ENCODE results near the gene UNC13A.
"Not testable (repeated sequence)": the region's sequence is repeated elsewhere in the genome, so short reads cannot be mapped to it uniquely, and the experiment has no call there.

UNC13A gene

DNA sequence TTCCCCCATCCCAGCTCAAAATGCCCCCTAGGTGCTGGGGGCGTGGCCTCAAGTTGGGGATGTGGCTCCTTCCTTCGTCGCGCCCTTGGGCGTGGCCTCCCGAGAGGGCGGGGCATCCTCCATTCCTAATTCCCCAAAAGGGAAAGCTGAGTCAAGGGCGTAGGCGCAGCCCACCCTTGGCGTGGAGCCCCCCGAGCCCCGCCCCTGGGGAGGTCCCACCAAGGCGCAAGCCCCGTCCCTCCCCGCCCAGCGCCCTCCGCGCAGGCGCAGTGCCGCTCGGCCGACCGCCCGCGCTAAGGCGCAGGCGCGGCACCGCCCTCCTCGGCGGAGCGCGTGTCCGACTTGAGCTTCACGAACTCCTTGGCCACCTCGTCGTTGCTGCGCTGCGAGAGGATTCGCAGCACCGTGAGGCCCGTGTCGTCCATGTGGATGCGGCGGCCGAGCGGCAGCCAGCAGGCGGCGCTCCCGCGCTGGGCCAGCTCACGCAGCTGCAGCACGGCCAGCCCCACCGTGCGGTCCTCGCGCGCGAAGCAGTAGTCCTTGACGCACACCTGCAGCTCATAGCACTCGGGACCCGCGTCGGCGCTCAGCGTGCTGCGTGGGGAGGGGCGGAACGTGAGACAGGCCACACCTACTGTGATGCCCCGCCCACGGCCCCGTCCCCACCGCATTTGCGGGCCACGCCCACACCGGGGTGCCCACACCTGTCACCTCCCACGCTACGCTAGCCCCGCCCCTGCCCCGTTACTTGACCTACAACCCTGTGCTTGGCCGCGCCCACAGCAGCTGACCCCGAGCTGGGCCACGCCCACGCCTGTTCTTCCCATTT lies 82.2 kb downstream of the UNC13A start:
- peak; percentile 59 to 72 for DNase-seq (ENCODE audit: low read depth in 1 of 2, low spot score in 1 of 2)

GRCh38 chr19:17605117-17605516 lies 83.0 kb downstream of the UNC13A start:
- DNase-seq (ENCODE audit: low read depth in 1 of 2, low spot score in 1 of 2): no peak

GRCh38 chr19:17604372-17605025 lies 83.7 kb downstream of the UNC13A start:
- DNase-seq (ENCODE audit: low read depth in 1 of 2, low spot score in 1 of 2): no peak

DNA sequence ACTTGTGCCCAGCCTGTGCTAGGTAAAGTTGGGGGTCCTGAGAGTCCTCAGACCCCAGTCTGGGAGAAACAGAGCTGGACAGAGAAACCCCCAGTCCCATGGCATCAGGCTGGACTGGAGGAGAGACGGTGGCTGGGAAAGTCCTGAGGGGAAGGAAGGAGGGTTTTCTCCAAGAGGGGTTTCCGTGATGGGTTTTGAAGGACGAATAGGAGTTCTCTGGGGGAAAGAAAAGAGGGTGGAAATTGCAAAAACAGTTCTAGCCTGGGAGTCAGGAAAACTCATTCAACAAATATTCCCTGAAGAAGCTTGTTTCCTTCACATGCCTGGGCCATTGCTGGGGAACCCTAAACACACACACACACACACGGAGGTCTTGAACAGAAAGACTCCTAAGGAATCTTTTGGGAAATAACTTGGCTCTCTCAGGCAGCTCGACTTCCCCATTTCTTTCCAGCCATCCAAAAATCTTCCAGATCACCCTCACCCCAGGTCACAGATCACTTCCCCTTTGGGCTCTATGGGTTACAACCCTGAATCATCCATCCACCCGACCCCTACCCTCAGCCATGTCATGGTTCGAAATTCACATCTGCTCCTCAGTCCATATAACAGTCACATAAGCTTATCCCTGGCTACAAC lies 85.2 kb downstream of the UNC13A start:
- DNase-seq (ENCODE audit: low read depth in 1 of 2, low spot score in 1 of 2): no peak

GRCh38 chr19:17602217-17602616 lies 85.9 kb downstream of the UNC13A start:
- no peak for DNase-seq (ENCODE audit: low read depth in 1 of 2, low spot score in 1 of 2)

- DNase-seq (ENCODE audit: low read depth in 1 of 2, low spot score in 1 of 2): no peak
Measured at GRCh38 chr19:17601683-17602082, 86.5 kb downstream of the UNC13A start.

DNA sequence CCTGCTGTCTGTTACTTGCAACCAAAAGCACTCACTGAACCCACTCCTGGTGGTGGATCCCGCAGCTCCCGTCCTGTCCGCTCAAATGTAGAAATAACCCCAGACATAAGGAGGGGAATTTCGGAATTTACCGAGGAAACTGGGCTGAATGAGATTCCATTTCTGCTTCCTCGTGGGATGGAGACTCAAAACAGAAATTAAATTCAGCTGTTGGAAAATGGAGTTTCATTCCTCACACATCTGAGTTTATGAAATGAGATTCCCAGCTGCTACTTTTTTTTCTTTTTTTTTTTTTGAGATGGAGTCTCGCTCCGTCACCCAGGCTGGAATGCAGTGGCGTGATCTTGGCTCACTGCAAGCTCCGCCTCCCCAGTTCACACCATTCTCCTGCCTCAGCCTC lies 88.4 kb downstream of the UNC13A start:
- DNase-seq (ENCODE audit: low read depth in 1 of 2, low spot score in 1 of 2): no peak

DNA sequence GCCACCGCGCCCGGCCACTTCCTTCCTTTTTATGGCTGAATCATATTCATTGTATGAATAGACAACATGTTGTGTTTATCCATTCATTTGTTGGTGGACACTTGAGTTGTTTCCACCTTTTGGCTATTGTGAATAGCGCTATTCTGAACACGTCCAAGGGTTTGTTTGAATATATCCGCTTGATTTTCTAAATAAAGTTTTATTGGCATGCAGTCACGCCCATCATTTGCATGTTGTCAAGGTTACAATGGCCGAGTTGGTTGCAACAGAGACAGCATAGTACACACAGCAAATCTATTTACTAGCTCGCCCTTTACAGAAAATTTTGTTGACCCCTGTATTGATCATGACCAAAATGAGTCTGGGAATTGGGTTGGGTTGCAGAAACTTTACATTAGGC lies 89.2 kb downstream of the UNC13A start:
- DNase-seq (ENCODE audit: low read depth in 1 of 2, low spot score in 1 of 2): no peak

GRCh38 chr19:17598063-17598462 lies 90.1 kb downstream of the UNC13A start:
- DNase-seq (ENCODE audit: low read depth in 1 of 2, low spot score in 1 of 2): not testable (repeated sequence)

- not testable (repeated sequence) for DNase-seq (ENCODE audit: low read depth in 1 of 2, low spot score in 1 of 2)
Measured at GRCh38 chr19:17594296-17594695, 93.9 kb downstream of the UNC13A start.

DNA sequence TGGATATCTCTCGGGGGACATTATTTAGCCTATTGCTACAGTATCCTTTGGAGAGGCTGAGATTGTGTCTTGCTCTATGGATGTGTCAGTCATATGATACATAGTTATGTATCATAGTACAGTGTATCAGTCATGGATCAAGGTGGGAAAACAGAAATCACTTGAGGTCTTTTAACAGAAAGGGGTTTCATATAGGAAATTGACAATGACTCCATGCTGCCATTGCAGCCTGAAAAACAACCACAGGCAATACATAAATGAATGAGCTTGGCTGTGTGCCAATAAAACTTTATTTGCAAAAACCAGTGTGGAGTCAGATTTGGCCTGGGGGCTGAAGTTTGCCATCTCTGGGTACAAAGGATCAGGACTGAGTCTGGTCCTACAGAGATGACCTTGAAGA lies 97.3 kb downstream of the UNC13A start:
- DNase-seq (ENCODE audit: low read depth in 1 of 2, low spot score in 1 of 2): no peak

DNA sequence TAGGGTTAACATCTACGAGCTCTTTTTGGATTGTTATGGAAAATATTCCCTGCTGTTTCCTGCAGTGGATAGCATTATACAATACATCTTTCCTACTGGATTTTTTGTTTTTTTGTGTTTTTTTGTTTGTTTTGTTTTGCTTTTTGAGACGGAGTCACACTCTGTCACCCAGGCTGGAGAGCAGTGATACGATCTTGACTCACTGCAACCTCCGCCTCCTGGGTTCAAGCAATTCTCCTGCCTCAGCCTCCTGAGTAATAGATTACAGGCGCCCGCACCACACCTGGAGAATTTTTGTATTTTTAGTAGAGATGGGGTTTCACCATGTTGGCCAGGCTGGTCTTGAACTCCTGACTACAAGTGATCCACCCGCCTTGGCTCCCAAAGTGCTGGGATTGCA lies 102.8 kb downstream of the UNC13A start:
- DNase-seq (ENCODE audit: low read depth in 1 of 2, low spot score in 1 of 2): not testable (repeated sequence)

DNA sequence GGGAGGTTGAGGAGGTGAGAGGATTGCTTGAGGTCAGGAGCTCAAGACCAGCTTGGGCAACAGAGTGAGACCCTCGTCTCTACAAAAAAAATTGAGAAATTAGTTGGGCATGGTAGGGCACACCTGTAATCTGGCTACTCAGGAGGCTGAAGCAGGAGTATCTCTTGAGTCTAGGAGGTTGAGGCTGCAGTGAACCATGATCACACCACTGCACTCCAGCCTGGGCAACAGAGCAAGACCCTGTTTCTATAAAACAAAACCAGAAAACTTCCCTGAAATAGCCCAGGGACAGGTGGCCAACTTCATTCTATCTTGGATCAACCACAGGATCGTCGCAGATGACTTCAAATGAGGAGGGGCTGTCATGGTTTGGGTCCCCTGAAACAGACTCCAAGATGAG lies 104.0 kb downstream of the UNC13A start:
- DNase-seq (ENCODE audit: low read depth in 1 of 2, low spot score in 1 of 2): no peak

DNA sequence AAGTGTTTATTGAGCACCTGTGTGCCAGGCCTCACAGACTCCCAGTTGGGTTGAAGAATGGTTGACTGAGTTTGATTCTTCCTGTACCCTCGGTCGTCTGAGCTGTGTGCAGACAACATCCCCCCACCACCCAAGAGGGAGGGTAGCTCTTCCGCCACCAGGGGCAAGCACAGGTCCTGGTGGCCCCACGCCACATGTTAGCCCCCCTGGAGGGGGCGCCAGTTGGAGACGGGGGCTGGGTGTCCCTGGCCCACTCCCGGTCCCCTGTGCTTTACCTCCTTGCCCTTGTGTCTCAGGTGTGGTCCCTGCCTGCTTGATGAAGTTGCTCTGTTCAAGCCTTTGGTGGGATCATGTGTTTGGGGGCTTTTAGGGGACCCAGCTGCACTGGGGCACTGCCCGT lies 105.5 kb downstream of the UNC13A start:
- no peak for DNase-seq (ENCODE audit: low read depth in 1 of 2, low spot score in 1 of 2)

GRCh38 chr19:17581211-17581874 lies 106.8 kb downstream of the UNC13A start:
- DNase-seq (ENCODE audit: low read depth in 1 of 2, low spot score in 1 of 2): no peak

DNA sequence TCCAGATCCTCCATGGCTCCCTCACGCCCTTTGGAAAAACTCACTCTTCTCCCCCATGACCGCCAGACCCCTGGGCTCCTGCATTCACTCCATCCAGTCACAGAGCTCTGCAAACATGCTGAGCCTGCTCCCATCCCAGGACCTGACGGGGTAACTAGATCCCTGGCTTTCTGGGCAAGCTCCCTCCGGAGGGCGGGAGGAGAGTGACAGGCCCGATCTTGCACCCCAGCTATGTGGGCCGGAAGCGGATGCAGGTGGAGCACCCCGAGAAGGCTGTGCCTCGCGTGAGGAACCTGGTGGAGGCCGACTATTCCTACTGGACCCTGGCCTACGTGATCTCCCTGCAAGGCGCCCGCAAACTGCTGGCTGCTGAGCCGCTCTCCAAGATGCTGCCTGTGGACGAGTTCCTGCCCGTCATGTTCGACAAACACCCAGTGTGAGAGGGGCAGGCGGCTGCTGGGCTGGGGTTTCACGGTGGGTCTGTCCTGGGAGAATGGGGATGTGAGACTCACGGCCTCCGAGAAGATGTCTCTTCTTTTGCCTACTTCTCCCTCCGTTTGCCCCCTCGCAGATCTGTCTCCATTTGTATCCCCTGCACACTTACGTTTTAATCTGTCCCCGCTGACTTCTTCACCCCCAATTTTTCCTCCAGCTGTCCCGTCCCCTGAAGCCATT lies 107.5 kb downstream of the UNC13A start:
- no peak for DNase-seq (ENCODE audit: low read depth in 1 of 2, low spot score in 1 of 2)

GRCh38 chr19:17579661-17580244 lies 108.4 kb downstream of the UNC13A start:
- no peak for DNase-seq (ENCODE audit: low read depth in 1 of 2, low spot score in 1 of 2)

- no peak for DNase-seq (ENCODE audit: low read depth in 1 of 2, low spot score in 1 of 2)
Measured at GRCh38 chr19:17577457-17578097, 110.6 kb downstream of the UNC13A start.

DNA sequence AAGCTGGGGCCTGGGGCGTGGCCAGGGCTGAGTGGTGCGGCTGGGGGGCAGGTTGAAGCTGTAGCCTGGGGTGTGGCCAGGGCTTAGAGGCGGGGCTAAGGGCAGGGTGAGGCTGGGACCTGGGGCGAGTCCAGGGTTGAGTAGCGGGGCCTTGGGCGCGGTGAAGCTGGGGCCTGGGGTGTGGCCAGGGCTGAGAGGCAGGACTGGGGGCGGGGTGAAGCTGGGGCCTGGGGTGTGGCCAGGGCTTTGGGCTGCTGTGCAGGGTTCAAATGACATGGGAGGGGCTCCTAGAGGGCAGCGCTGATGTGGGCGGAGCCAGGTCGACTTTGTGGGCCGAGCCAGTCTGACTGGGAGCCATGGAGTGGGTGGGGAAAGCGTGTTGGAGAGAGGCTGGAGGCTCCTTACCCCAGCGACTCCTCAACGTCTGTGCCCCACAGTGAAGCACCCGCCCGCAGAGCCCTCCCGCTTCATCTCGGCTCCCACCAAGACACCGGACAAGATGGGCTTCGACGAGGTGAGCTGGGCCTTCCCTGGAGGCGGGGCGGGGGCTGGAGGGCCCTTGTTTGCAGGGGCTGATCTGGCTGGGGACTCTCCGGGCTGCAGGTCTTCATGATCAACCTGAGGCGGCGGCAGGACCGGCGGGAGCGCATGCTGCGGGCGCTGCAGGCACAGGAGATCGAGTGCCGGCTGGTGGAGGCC lies 111.2 kb downstream of the UNC13A start:
- peak in 1 of 2 donors; percentile 13 for DNase-seq (ENCODE audit: low read depth in 1 of 2, low spot score in 1 of 2)

Data from stimulated activated CD4-positive, alpha-beta T cell treated with anti-CD3 and anti-CD28 coated beads, Interleukin-15, amount 100 ng/mL, for 1 hour (primary cell).